Hepatocyte (in vitro differentiated cells): Measurements from ENCODE around the gene MTHFR. TPM values are rescaled to one million over a fixed set of nuclear protein-coding genes. Genes with fewer than 3 reads are reported as not detected.

Experiments
- DNase-seq: peaks from one replicate; pipeline ENCODE4 v3.0.0-alpha.2; 2016; ENCODE audit warnings: low spot score
- H2AFZ ChIP-seq: fragments of 200-600 bp; sonication (generic); 2 replicates; pipeline ENCODE4 v1.6.0; 2016; ENCODE audit warnings: antibody characterized with exemption, mild to moderate bottlenecking
- H3K27ac ChIP-seq: fragments of 200-600 bp; sonication (generic); 2 replicates; pipeline ENCODE4 v1.5.1; 2016; ENCODE audit warnings: mild to moderate bottlenecking
- H3K27me3 ChIP-seq: fragments of 200-600 bp; sonication (generic); 2 replicates; pipeline ENCODE4 v1.6.1; 2016
- H3K36me3 ChIP-seq: fragments of 200-600 bp; sonication (generic); replicated peaks from 2 replicates; pipeline ENCODE4 v1.5.1; 2016; ENCODE audit warnings: low read depth; ENCODE audit not compliant: insufficient read depth
- H3K4me1 ChIP-seq: fragments of 200-600 bp; sonication (generic); 2 replicates; pipeline ENCODE4 v1.5.1; 2016; ENCODE audit warnings: mild to moderate bottlenecking, moderate library complexity; ENCODE audit not compliant: insufficient read depth
- H3K4me2 ChIP-seq: fragments of 200-600 bp; sonication (generic); 2 replicates; pipeline ENCODE4 v1.6.0; 2016
- H3K4me3 ChIP-seq: fragments of 200-600 bp; sonication (generic); 2 replicates; pipeline ENCODE4 v1.5.1; 2016; ENCODE audit warnings: mild to moderate bottlenecking
- H3K79me2 ChIP-seq: fragments of 200-600 bp; sonication (generic); 2 replicates; pipeline ENCODE4 v1.6.0; 2017; ENCODE audit warnings: mild to moderate bottlenecking
- H3K9me2 ChIP-seq: fragments of 200-600 bp; sonication (generic); replicated peaks from 2 replicates; pipeline ENCODE4 v1.6.0; 2017; ENCODE audit warnings: mild to moderate bottlenecking; ENCODE audit not compliant: insufficient read depth
- H3K9me3 ChIP-seq: fragments of 200-600 bp; sonication (generic); 2 replicates; pipeline ENCODE4 v1.5.1; 2016; ENCODE audit warnings: low read depth, mild to moderate bottlenecking
- H4K20me1 ChIP-seq: fragments of 200-600 bp; sonication (generic); 2 replicates; pipeline ENCODE4 v1.6.0; 2016; ENCODE audit warnings: mild to moderate bottlenecking; ENCODE audit not compliant: insufficient read depth, poor library complexity, severe bottlenecking
- CTCF ChIP-seq: fragments of 200-600 bp; sonication (generic); IDR thresholded peaks from 2 replicates; pipeline ENCODE4 v1.5.1; 2016; ENCODE audit warnings: antibody characterized with exemption, mild to moderate bottlenecking; ENCODE audit not compliant: poor library complexity
- EZH2 ChIP-seq: fragments of 200-600 bp; sonication (generic); IDR thresholded peaks from 2 replicates; pipeline ENCODE4 v1.6.1; 2016; ENCODE audit warnings: antibody characterized with exemption, mild to moderate bottlenecking, borderline replicate concordance
- EZH2phosphoT487 ChIP-seq: fragments of 200-600 bp; sonication (generic); IDR thresholded peaks from one replicate; pipeline ENCODE4 v1.6.1; 2018; ENCODE audit warnings: antibody characterized with exemption, mild to moderate bottlenecking, low read depth, moderate library complexity; ENCODE audit not compliant: unreplicated experiment, severe bottlenecking
- WGBS: methylation state at CpG from one replicate; pipeline ENCODE4 v1.1.6; 2016; ENCODE audit warnings: low lambda C conversion rate; ENCODE audit errors: missing lambda C conversion rate; 5-methylcytosine and 5-hydroxymethylcytosine counted together
- polyA plus RNA-seq: library from polyadenylated mRNA; unstranded; fragments of >200 nt; fragmentation: Nextera tagmentation; extraction: Ambion mirVana; gene quantifications from 2 replicates; pipeline ENCODE4 v1.2.1, GENCODE V29; 2016
- total RNA-seq: library from RNA; depleted of rRNA; stranded (reverse); fragments of >200 nt; gene quantifications from 2 replicates; pipeline ENCODE4 v1.2.3, GENCODE V29; 2014

MTHFR gene
- total and polyA plus RNA-seq, 2 experiments from 2014 or later: 17.6 to 31.0 TPM

GRCh38 chr1:11738783-11739182 is 67.0 kb downstream of the MTHFR start:
- no peak for DNase-seq
- peaks cover 3% of the 10 kb centered on the region for H3K79me2 ChIP-seq
- TF ChIP-seq EZH2phosphoT487: no peak
- no peak for TF ChIP-seq CTCF
- no peak for TF ChIP-seq EZH2
- no peaks in the 10 kb centered on the region for H3K9me2 ChIP-seq
- H2AFZ ChIP-seq: no peak overlapping the region
- no peak overlapping the region for H3K4me3 ChIP-seq
- no peaks in the 10 kb centered on the region for H3K9me3 ChIP-seq
- peaks cover 11% of the 10 kb centered on the region for H3K4me1 ChIP-seq
- no peak overlapping the region for H3K27ac ChIP-seq
- H4K20me1 ChIP-seq: no peaks in the 10 kb centered on the region
- H3K4me2 ChIP-seq: no peak overlapping the region
- no peaks in the 10 kb centered on the region for H3K27me3 ChIP-seq
- WGBS: 88% methylated on average over 6 of the region's 6 CpGs
- H3K36me3 ChIP-seq: no peaks in the 10 kb centered on the region

- Histone ChIP-seq H3K4me1 (peaks cover 11% of the 10 kb centered on the region), H3K4me3 (no peak overlapping the region), H3K27ac (no peak overlapping the region), H3K27me3 (no peaks in the 10 kb centered on the region), H3K9me2 (no peaks in the 10 kb centered on the region), H3K9me3 (no peaks in the 10 kb centered on the region), H3K79me2 (peaks cover 3% of the 10 kb centered on the region), H2AFZ (no peak overlapping the region), H3K36me3 (no peaks in the 10 kb centered on the region), H4K20me1 (no peaks in the 10 kb centered on the region), H3K4me2 (no peak overlapping the region)
- DNase-seq: no peak
- TF ChIP-seq CTCF (no peak), EZH2phosphoT487 (no peak), EZH2 (no peak)
- 87% methylated on average over 2 of the region's 2 CpGs for WGBS
Measured at GRCh38 chr1:11738096-11738495, 67.7 kb downstream of the MTHFR start.

- DNase-seq: peak; percentile 65
- WGBS: 13% methylated on average over 15 of the region's 15 CpGs
Measured at GRCh38 chr1:11736746-11737639, 68.8 kb downstream of the MTHFR start.

More at GRCh38 chr1:11736746-11737639, 68.8 kb downstream of the MTHFR start:
- Histone ChIP-seq H3K9me2 (no peaks in the 10 kb centered on the region), H3K79me2 (peaks cover 3% of the 10 kb centered on the region), H3K27ac (peak overlapping the region; percentile 84), H3K27me3 (no peaks in the 10 kb centered on the region), H3K4me2 (peak overlapping the region; percentile 98), H4K20me1 (no peaks in the 10 kb centered on the region), H2AFZ (peak overlapping the region; percentile 98), H3K4me3 (peak overlapping the region; percentile 88), H3K36me3 (no peaks in the 10 kb centered on the region), H3K4me1 (peaks cover 17% of the 10 kb centered on the region), H3K9me3 (no peaks in the 10 kb centered on the region)
- no peak for TF ChIP-seq CTCF
- TF ChIP-seq EZH2phosphoT487: no peak
- TF ChIP-seq EZH2: no peak
